ENCODE results near the gene CSH1. TPM values are rescaled to one million over a fixed set of nuclear protein-coding genes. Genes with fewer than 3 reads are reported as not detected.

CSH1 gene
- total RNA-seq, 1 experiment from 2014 or later: not detected

- CTCF ChIA-PET: interaction anchor here (0.6 kb wide), 1 partner anchor 20 kb away, joined by 3 read pairs; no protein-coding TSS in a partner anchor
Measured at GRCh38 chr17:63942309-63942985, 46.1 kb upstream of the CSH1 start.

GRCh38 chr17:63941751-63942150, 45.4 kb upstream of the CSH1 start:
- no peak overlapping the region for H3K27ac Mint-ChIP-seq (ENCODE audit: unreplicated experiment)
- CTCF ChIA-PET: no interaction called here

More at GRCh38 chr17:63942309-63942985, 46.1 kb upstream of the CSH1 start:
- intact Hi-C loops (cut with micrococcal nuclease; ENCODE audit: unreplicated experiment): no loop called here
- DNase-seq: no peak
- TF ChIP-seq CTCF (IDR thresholded peaks at IDR 0.05; ENCODE audit: unreplicated experiment): no peak
- no peak overlapping the region for H3K27ac Mint-ChIP-seq (ENCODE audit: unreplicated experiment)
- no peaks in the 10 kb centered on the region for H3K36me3 Mint-ChIP-seq (ENCODE audit: insufficient read depth, unreplicated experiment)
- peaks cover 28% of the 10 kb centered on the region for H3K27me3 Mint-ChIP-seq (ENCODE audit: unreplicated experiment)
- no peaks in the 10 kb centered on the region for H3K9me3 Mint-ChIP-seq (ENCODE audit: low read depth, unreplicated experiment)
- H3K4me1 Mint-ChIP-seq (ENCODE audit: low read depth, unreplicated experiment): no peaks in the 10 kb centered on the region
- no peak overlapping the region for H3K4me3 Mint-ChIP-seq (ENCODE audit: low read depth, unreplicated experiment)
- no TSS peak for BruUV-seq (replicated peaks)

GRCh38 chr17:63941162-63941561, 44.8 kb upstream of the CSH1 start:
- Mint-ChIP-seq H3K4me1 (ENCODE audit: low read depth, unreplicated experiment) (no peaks in the 10 kb centered on the region), H3K36me3 (ENCODE audit: insufficient read depth, unreplicated experiment) (no peaks in the 10 kb centered on the region), H3K27ac (ENCODE audit: unreplicated experiment) (no peak overlapping the region), H3K4me3 (ENCODE audit: low read depth, unreplicated experiment) (no peak overlapping the region), H3K27me3 (ENCODE audit: unreplicated experiment) (peaks cover 34% of the 10 kb centered on the region), H3K9me3 (ENCODE audit: low read depth, unreplicated experiment) (no peaks in the 10 kb centered on the region)
- intact Hi-C loops (cut with micrococcal nuclease; ENCODE audit: unreplicated experiment): no loop called here
- no TSS peak for BruUV-seq (replicated peaks)
- no peak for TF ChIP-seq CTCF (IDR thresholded peaks at IDR 0.05; ENCODE audit: unreplicated experiment)
- DNase-seq: no peak
- CTCF ChIA-PET: no interaction called here

More at GRCh38 chr17:63941751-63942150, 45.4 kb upstream of the CSH1 start:
- no TSS peak for BruUV-seq (replicated peaks)
- no peaks in the 10 kb centered on the region for H3K36me3 Mint-ChIP-seq (ENCODE audit: insufficient read depth, unreplicated experiment)
- no peaks in the 10 kb centered on the region for H3K4me1 Mint-ChIP-seq (ENCODE audit: low read depth, unreplicated experiment)
- no peak for DNase-seq
- H3K27me3 Mint-ChIP-seq (ENCODE audit: unreplicated experiment): peaks cover 28% of the 10 kb centered on the region
- no peak for TF ChIP-seq CTCF (IDR thresholded peaks at IDR 0.05; ENCODE audit: unreplicated experiment)
- intact Hi-C loops (cut with micrococcal nuclease; ENCODE audit: unreplicated experiment): no loop called here
- H3K4me3 Mint-ChIP-seq (ENCODE audit: low read depth, unreplicated experiment): no peak overlapping the region
- no peaks in the 10 kb centered on the region for H3K9me3 Mint-ChIP-seq (ENCODE audit: low read depth, unreplicated experiment)

- Mint-ChIP-seq H3K27me3 (ENCODE audit: unreplicated experiment) (peaks cover 39% of the 10 kb centered on the region), H3K9me3 (ENCODE audit: low read depth, unreplicated experiment) (no peaks in the 10 kb centered on the region)
Measured at GRCh38 chr17:63940584-63940983, 44.2 kb upstream of the CSH1 start.

More at GRCh38 chr17:63940584-63940983, 44.2 kb upstream of the CSH1 start:
- Mint-ChIP-seq H3K4me3 (ENCODE audit: low read depth, unreplicated experiment) (no peak overlapping the region), H3K27ac (ENCODE audit: unreplicated experiment) (no peak overlapping the region), H3K4me1 (ENCODE audit: low read depth, unreplicated experiment) (no peaks in the 10 kb centered on the region), H3K36me3 (ENCODE audit: insufficient read depth, unreplicated experiment) (no peaks in the 10 kb centered on the region)
- intact Hi-C loops (cut with micrococcal nuclease; ENCODE audit: unreplicated experiment): no loop called here
- CTCF ChIA-PET: no interaction called here
- BruUV-seq (replicated peaks): no TSS peak
- no peak for TF ChIP-seq CTCF (IDR thresholded peaks at IDR 0.05; ENCODE audit: unreplicated experiment)
- DNase-seq: no peak

Data from Calu3 (cell line).